ENCODE data around the gene MORC3.
"Not testable (repeated sequence)": the region's sequence is repeated elsewhere in the genome, so short reads cannot be mapped to it uniquely, and the experiment has no call there.

Gene MORC3

DNA sequence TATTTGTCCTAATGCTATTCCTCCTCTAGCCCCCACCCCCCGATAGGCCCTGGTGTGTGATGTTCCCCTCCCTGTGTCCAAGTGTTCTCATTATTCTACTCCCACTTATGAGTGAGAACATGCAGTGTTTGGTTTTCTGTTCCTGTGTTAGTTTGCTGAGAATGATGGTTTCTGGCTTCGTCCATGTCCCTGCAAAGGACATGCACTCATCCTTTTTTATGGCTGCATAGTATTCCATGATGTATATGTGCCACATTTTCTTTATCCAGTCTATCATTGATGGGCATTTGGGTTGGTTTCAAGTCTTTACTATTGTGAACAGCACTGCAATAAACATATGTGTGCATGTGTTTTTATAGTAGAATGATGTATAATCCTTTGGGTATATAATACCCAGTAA, 6.6 kb upstream of the MORC3 start:
- H3K27ac ChIP-seq (ENCODE audit: low read length, poor library complexity, severe bottlenecking); DNase-seq; H4K91ac ChIP-seq (ENCODE audit: low read length); H3K9ac ChIP-seq (ENCODE audit: low read length); H3K18ac ChIP-seq (ENCODE audit: low read depth in 1 of 2, low read length in 2 of 2); H3K4me1 ChIP-seq (ENCODE audit: control insufficient read depth, insufficient read depth, low read depth, low read length); H3K36me3 ChIP-seq (ENCODE audit: control insufficient read depth in 1 of 2, insufficient read depth in 2 of 2, low read depth in 1 of 2, low read length in 2 of 2); H3K23ac ChIP-seq (ENCODE audit: low read length in 2 of 2); H3K14ac ChIP-seq (ENCODE audit: low read length in 2 of 2); H2BK120ac ChIP-seq (ENCODE audit: low read depth, low read length); H3K4ac ChIP-seq (ENCODE audit: low read depth in 1 of 2, low read length in 2 of 2); H3K79me1 ChIP-seq (replicated peaks; ENCODE audit: low read length, poor library complexity, severe bottlenecking); H3K4me3 ChIP-seq (ENCODE audit: insufficient read depth in 1 of 2, low read depth in 1 of 2, low read length in 2 of 2); H2BK15ac ChIP-seq (ENCODE audit: low read depth, poor library complexity, severe bottlenecking); H2BK5ac ChIP-seq (ENCODE audit: low read depth, low read length, poor library complexity, severe bottlenecking); H3K9me3 ChIP-seq (ENCODE audit: control insufficient read depth, low read length); H2BK12ac ChIP-seq (ENCODE audit: low read length in 2 of 2); H4K8ac ChIP-seq (ENCODE audit: low read length); H3K27me3 ChIP-seq (ENCODE audit: control insufficient read depth in 1 of 2, insufficient read depth in 1 of 2, low read length in 2 of 2); H3K4me2 ChIP-seq (ENCODE audit: low read length, poor library complexity, severe bottlenecking); H2AK5ac ChIP-seq (ENCODE audit: low read length, severe bottlenecking); H2AFZ ChIP-seq (ENCODE audit: low read depth, low read length): not testable (repeated sequence)
- no CpG with 5 or more reads among the region's 2 CpGs for WGBS

GRCh38 chr21:36316045-36316444, 4.0 kb upstream of the MORC3 start:
- not testable (repeated sequence) for H4K8ac ChIP-seq (ENCODE audit: low read length); H3K4me2 ChIP-seq (ENCODE audit: low read length, poor library complexity, severe bottlenecking); H4K91ac ChIP-seq (ENCODE audit: low read length); H3K36me3 ChIP-seq (ENCODE audit: control insufficient read depth in 1 of 2, insufficient read depth in 2 of 2, low read depth in 1 of 2, low read length in 2 of 2); H3K4me3 ChIP-seq (ENCODE audit: insufficient read depth in 1 of 2, low read depth in 1 of 2, low read length in 2 of 2); H3K9me3 ChIP-seq (ENCODE audit: control insufficient read depth, low read length); H2BK5ac ChIP-seq (ENCODE audit: low read depth, low read length, poor library complexity, severe bottlenecking); H3K27me3 ChIP-seq (ENCODE audit: control insufficient read depth in 1 of 2, insufficient read depth in 1 of 2, low read length in 2 of 2); H2BK15ac ChIP-seq (ENCODE audit: low read depth, poor library complexity, severe bottlenecking); H3K9ac ChIP-seq (ENCODE audit: low read length); H2AK5ac ChIP-seq (ENCODE audit: low read length, severe bottlenecking); H2AFZ ChIP-seq (ENCODE audit: low read depth, low read length); H3K79me1 ChIP-seq (replicated peaks; ENCODE audit: low read length, poor library complexity, severe bottlenecking); H3K4me1 ChIP-seq (ENCODE audit: control insufficient read depth, insufficient read depth, low read depth, low read length); DNase-seq; H3K27ac ChIP-seq (ENCODE audit: low read length, poor library complexity, severe bottlenecking); H2BK12ac ChIP-seq (ENCODE audit: low read length in 2 of 2); H2BK120ac ChIP-seq (ENCODE audit: low read depth, low read length); H3K14ac ChIP-seq (ENCODE audit: low read length in 2 of 2); H3K23ac ChIP-seq (ENCODE audit: low read length in 2 of 2); H3K4ac ChIP-seq (ENCODE audit: low read depth in 1 of 2, low read length in 2 of 2); H3K18ac ChIP-seq (ENCODE audit: low read depth in 1 of 2, low read length in 2 of 2)
- whole genome bisulfite sequencing: 89% methylated on average over 1 of the region's 3 CpGs

DNA sequence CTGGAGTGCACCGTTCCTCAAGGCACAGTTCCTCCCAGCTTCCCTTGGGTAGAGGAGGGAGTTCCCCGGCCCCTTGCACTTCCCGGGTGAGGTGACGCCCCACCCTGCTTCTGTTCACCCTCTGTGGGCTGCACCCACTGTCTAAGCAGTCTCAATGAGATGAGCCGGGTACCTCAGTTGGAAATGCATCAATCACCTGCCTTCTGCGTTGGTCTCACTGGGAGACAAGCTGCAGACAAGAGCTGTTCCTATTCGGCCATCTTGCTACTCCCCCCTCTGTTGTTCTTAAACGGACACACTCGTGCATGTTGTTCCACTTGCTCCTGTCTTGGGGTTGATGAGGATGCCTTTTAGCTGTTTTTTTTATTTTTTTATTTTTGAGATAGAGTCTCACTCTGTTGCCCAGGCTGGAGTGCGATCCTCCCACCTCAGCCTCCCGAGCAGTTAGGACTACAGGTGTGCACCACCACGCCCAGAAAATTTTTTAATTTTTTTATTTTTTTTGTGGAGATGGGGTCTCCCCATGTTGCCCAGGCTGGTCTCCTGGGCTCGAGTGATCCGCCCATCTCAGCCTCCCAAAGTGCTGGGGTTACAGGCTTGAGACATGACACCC, 3.0 kb upstream of the MORC3 start:
- no peak overlapping the region for H2AK5ac ChIP-seq (ENCODE audit: low read length, severe bottlenecking)
- 95% methylated on average over 11 of the region's 14 CpGs for WGBS
- H2AFZ ChIP-seq (ENCODE audit: low read depth, low read length): no peak overlapping the region
- H3K4me1 ChIP-seq (ENCODE audit: control insufficient read depth, insufficient read depth, low read depth, low read length): no peaks in the 10 kb centered on the region
- H2BK120ac ChIP-seq (ENCODE audit: low read depth, low read length): no peak overlapping the region
- H2BK12ac ChIP-seq (ENCODE audit: low read length in 2 of 2): no peak overlapping the region
- H4K91ac ChIP-seq (ENCODE audit: low read length): no peak overlapping the region
- no peak overlapping the region for H3K9ac ChIP-seq (ENCODE audit: low read length)
- no peak overlapping the region for H3K27ac ChIP-seq (ENCODE audit: low read length, poor library complexity, severe bottlenecking)
- H4K8ac ChIP-seq (ENCODE audit: low read length): no peak overlapping the region
- no peaks in the 10 kb centered on the region for H3K36me3 ChIP-seq (ENCODE audit: control insufficient read depth in 1 of 2, insufficient read depth in 2 of 2, low read depth in 1 of 2, low read length in 2 of 2)
- H3K14ac ChIP-seq (ENCODE audit: low read length in 2 of 2): no peak overlapping the region
- H3K9me3 ChIP-seq (ENCODE audit: control insufficient read depth, low read length): no peaks in the 10 kb centered on the region
- no peaks in the 10 kb centered on the region for H3K79me1 ChIP-seq (replicated peaks; ENCODE audit: low read length, poor library complexity, severe bottlenecking)
- H3K18ac ChIP-seq (ENCODE audit: low read depth in 1 of 2, low read length in 2 of 2): no peak overlapping the region
- H3K4me2 ChIP-seq (ENCODE audit: low read length, poor library complexity, severe bottlenecking): no peak overlapping the region
- H3K23ac ChIP-seq (ENCODE audit: low read length in 2 of 2): no peak overlapping the region
- H2BK5ac ChIP-seq (ENCODE audit: low read depth, low read length, poor library complexity, severe bottlenecking): no peak overlapping the region
- no peaks in the 10 kb centered on the region for H3K27me3 ChIP-seq (ENCODE audit: control insufficient read depth in 1 of 2, insufficient read depth in 1 of 2, low read length in 2 of 2)
- DNase-seq: no peak
- no peak overlapping the region for H2BK15ac ChIP-seq (ENCODE audit: low read depth, poor library complexity, severe bottlenecking)
- H3K4me3 ChIP-seq (ENCODE audit: insufficient read depth in 1 of 2, low read depth in 1 of 2, low read length in 2 of 2): no peak overlapping the region
- no peak overlapping the region for H3K4ac ChIP-seq (ENCODE audit: low read depth in 1 of 2, low read length in 2 of 2)

GRCh38 chr21:36319406-36319766, 611 bp upstream of the MORC3 start:
- H3K4ac ChIP-seq (ENCODE audit: low read depth in 1 of 2, low read length in 2 of 2); DNase-seq; H2BK5ac ChIP-seq (ENCODE audit: low read depth, low read length, poor library complexity, severe bottlenecking); H3K9me3 ChIP-seq (ENCODE audit: control insufficient read depth, low read length); H2AFZ ChIP-seq (ENCODE audit: low read depth, low read length); H3K18ac ChIP-seq (ENCODE audit: low read depth in 1 of 2, low read length in 2 of 2); H2BK120ac ChIP-seq (ENCODE audit: low read depth, low read length); H4K91ac ChIP-seq (ENCODE audit: low read length); H3K36me3 ChIP-seq (ENCODE audit: control insufficient read depth in 1 of 2, insufficient read depth in 2 of 2, low read depth in 1 of 2, low read length in 2 of 2); H3K27me3 ChIP-seq (ENCODE audit: control insufficient read depth in 1 of 2, insufficient read depth in 1 of 2, low read length in 2 of 2); H2AK5ac ChIP-seq (ENCODE audit: low read length, severe bottlenecking); H3K14ac ChIP-seq (ENCODE audit: low read length in 2 of 2); H2BK12ac ChIP-seq (ENCODE audit: low read length in 2 of 2); H3K23ac ChIP-seq (ENCODE audit: low read length in 2 of 2); H2BK15ac ChIP-seq (ENCODE audit: low read depth, poor library complexity, severe bottlenecking); H3K79me1 ChIP-seq (replicated peaks; ENCODE audit: low read length, poor library complexity, severe bottlenecking); H3K4me1 ChIP-seq (ENCODE audit: control insufficient read depth, insufficient read depth, low read depth, low read length): not testable (repeated sequence)
- Histone ChIP-seq H4K8ac (ENCODE audit: low read length) (peak overlapping the region; percentile 12), H3K4me3 (ENCODE audit: insufficient read depth in 1 of 2, low read depth in 1 of 2, low read length in 2 of 2) (peak overlapping the region in 1 of 2 experiments; percentile 79), H3K27ac (ENCODE audit: low read length, poor library complexity, severe bottlenecking) (peak overlapping the region; percentile 91), H3K9ac (ENCODE audit: low read length) (peak overlapping the region; percentile 91), H3K4me2 (ENCODE audit: low read length, poor library complexity, severe bottlenecking) (peak overlapping the region; percentile 56)
- whole genome bisulfite sequencing: 80% methylated on average over 14 of the region's 17 CpGs

Measured in mesenchymal stem cell (in vitro differentiated cells and primary cell).